22Rv1 (cell line): Measurements from ENCODE around the gene RHBDD3.
"Not testable (repeated sequence)": the region's sequence is repeated elsewhere in the genome, so short reads cannot be mapped to it uniquely, and the experiment has no call there.

Experiments
- CTCF ChIP-seq: fragments of 450-650 bp; IDR thresholded peaks from 2 replicates; pipeline ENCODE4 v1.5.1; 2017; ENCODE audit warnings: mild to moderate bottlenecking
- ZFX ChIP-seq: fragments of 450-650 bp; IDR thresholded peaks from 2 replicates; pipeline ENCODE4 v1.6.1; 2017; ENCODE audit warnings: antibody characterized with exemption, borderline replicate concordance

GRCh38 chr22:29219409-29219782 lies 48.4 kb downstream of the RHBDD3 start:
- TF ChIP-seq CTCF, ZFX: not testable (repeated sequence)
